Left ventricle myocardium inferior (tissue), 1 donor: ENCODE measurements around the gene SH3PXD2A. TPM values are rescaled to one million over a fixed set of nuclear protein-coding genes. Genes with fewer than 3 reads are reported as not detected.

ENCODE experiments used
- DNase-seq: peaks from one replicate; pipeline ENCODE4 v3.0.0-alpha.2; 2020
- H3K27ac ChIP-seq: fragments of 200-600 bp; replicated peaks from 2 replicates; pipeline ENCODE4 v1.8.0; 2021
- H3K27me3 ChIP-seq: fragments of 200-600 bp; 2 replicates; pipeline ENCODE4 v1.8.0; 2021; ENCODE audit warnings: low read depth
- H3K36me3 ChIP-seq: fragments of 200-600 bp; 2 replicates; pipeline ENCODE4 v1.8.0; 2021
- H3K4me1 ChIP-seq: fragments of 200-600 bp; 2 replicates; pipeline ENCODE4 v1.8.0; 2021
- H3K4me3 ChIP-seq: fragments of 200-600 bp; 2 replicates; pipeline ENCODE4 v1.8.0; 2021; ENCODE audit warnings: mild to moderate bottlenecking, moderate library complexity
- H3K9me3 ChIP-seq: fragments of 200-600 bp; replicated peaks from 2 replicates; pipeline ENCODE4 v1.8.0; 2021
- CTCF ChIP-seq: fragments of 200-600 bp; IDR thresholded peaks from 2 replicates; pipeline ENCODE4 v1.8.0; 2021; ENCODE audit warnings: antibody characterized with exemption, mild to moderate bottlenecking, borderline replicate concordance
- intact Hi-C: fragments of 100-400 bp; cut with micrococcal nuclease; formaldehyde crosslinking; loops from one replicate; pipeline ENCODE4 v1.11.0; 2022
- total RNA-seq: library from RNA; stranded (reverse); fragmentation: NEBNext Ultra II Directional; extraction: Animal tissue kit (Norgen Biotek cat#: 25700); gene quantifications from one replicate; pipeline ENCODE4 v1.2.1, GENCODE V29; 2021
- donor health status: DM: no; HTN: yes; CAD: no; lungs with severe emphysema.

The SH3PXD2A gene
- total RNA-seq, 1 donor from 2014 or later = 34.4 TPM

GRCh38 chr10:103576862-103577261, 278.5 kb downstream of the SH3PXD2A start:
- Histone ChIP-seq H3K27me3 (peaks cover 53% of the 10 kb centered on the region), H3K27ac (no peak overlapping the region), H3K4me1 (peaks cover 12% of the 10 kb centered on the region), H3K4me3 (no peak overlapping the region), H3K9me3 (no peaks in the 10 kb centered on the region), H3K36me3 (no peaks in the 10 kb centered on the region)
- TF ChIP-seq CTCF = no peak
- no peak for DNase-seq
- intact Hi-C loops = no loop called here

- Histone ChIP-seq H3K4me3 (no peak overlapping the region), H3K27ac (no peak overlapping the region), H3K4me1 (peaks cover 12% of the 10 kb centered on the region), H3K27me3 (peaks cover 55% of the 10 kb centered on the region), H3K36me3 (no peaks in the 10 kb centered on the region), H3K9me3 (no peaks in the 10 kb centered on the region)
- intact Hi-C loops = no loop called here
- no peak for TF ChIP-seq CTCF
- DNase-seq = no peak
Measured at GRCh38 chr10:103576076-103576471, 279.3 kb downstream of the SH3PXD2A start.

GRCh38 chr10:103575416-103576075, 279.8 kb downstream of the SH3PXD2A start:
- Histone ChIP-seq H3K4me1 (peaks cover 6% of the 10 kb centered on the region), H3K36me3 (no peaks in the 10 kb centered on the region), H3K9me3 (no peaks in the 10 kb centered on the region), H3K27me3 (peaks cover 54% of the 10 kb centered on the region), H3K4me3 (no peak overlapping the region), H3K27ac (no peak overlapping the region)
- intact Hi-C loops = no loop called here
- no peak for TF ChIP-seq CTCF
- no peak for DNase-seq

GRCh38 chr10:103574097-103575061, 281.0 kb downstream of the SH3PXD2A start:
- TF ChIP-seq CTCF = no peak
- Histone ChIP-seq H3K27me3 (peaks cover 42% of the 10 kb centered on the region), H3K9me3 (no peaks in the 10 kb centered on the region), H3K4me3 (no peak overlapping the region), H3K36me3 (no peaks in the 10 kb centered on the region), H3K27ac (no peak overlapping the region), H3K4me1 (no peaks in the 10 kb centered on the region)
- DNase-seq = no peak
- intact Hi-C loops = no loop called here

- Histone ChIP-seq H3K27me3 (peaks cover 37% of the 10 kb centered on the region), H3K27ac (no peak overlapping the region), H3K4me1 (no peaks in the 10 kb centered on the region), H3K36me3 (no peaks in the 10 kb centered on the region), H3K9me3 (no peaks in the 10 kb centered on the region), H3K4me3 (no peak overlapping the region)
- TF ChIP-seq CTCF = no peak
- no peak for DNase-seq
- intact Hi-C loops = no loop called here
Measured at GRCh38 chr10:103573205-103573487, 282.2 kb downstream of the SH3PXD2A start.
